ENCODE measurements around the gene RANBP1. TPM values are rescaled to one million over a fixed set of nuclear protein-coding genes. Genes with fewer than 3 reads are reported as not detected.

Gene RANBP1
- total RNA-seq, 2 experiments from 2014 or later = 406 to 570 TPM

- Histone ChIP-seq H3K9me2 (ENCODE audit: insufficient read depth, low read length) (no peaks in the 10 kb centered on the region), H3K4me3 (ENCODE audit: low read depth, low read length, poor library complexity, severe bottlenecking) (no peak overlapping the region), H2AFZ (ENCODE audit: low read length) (no peak overlapping the region), H3K4me1 (ENCODE audit: insufficient read depth, low read length, poor library complexity, severe bottlenecking) (no peaks in the 10 kb centered on the region), H3K36me3 (ENCODE audit: insufficient read depth, low read length) (no peaks in the 10 kb centered on the region), H3K27ac (ENCODE audit: low read depth, low read length, poor library complexity, severe bottlenecking) (no peak overlapping the region), H3K79me2 (ENCODE audit: insufficient read depth, low read depth, low read length) (no peaks in the 10 kb centered on the region), H3K4me2 (ENCODE audit: low read length) (no peak overlapping the region), H4K20me1 (ENCODE audit: insufficient read depth, low read length) (no peaks in the 10 kb centered on the region), H3K9me3 (ENCODE audit: low read length) (no peaks in the 10 kb centered on the region)
- intact Hi-C loops (cut with micrococcal nuclease; ENCODE audit: unreplicated experiment) = no loop called here
- BruUV-seq (replicated peaks) = no TSS peak
- ChIA-PET CTCF (ENCODE audit: unreplicated experiment) (interaction anchor here (0.6 kb wide), 1 partner anchor 128 kb away, joined by 3 read pairs; no protein-coding TSS in a partner anchor), POLR2A (no interaction called here)
- TF ChIP-seq CTCF (conservative IDR thresholded peaks at IDR 0.05; ENCODE audit: low read length) = no peak
- TF ChIP-seq EZH2phosphoT487 (IDR thresholded peaks at IDR 0.05; ENCODE audit: borderline replicate concordance, low read depth, low read length) = no peak
- no peak for DNase-seq (ENCODE audit: low spot score)
These were observed 56.3 kb downstream of the RANBP1 start for GRCh38 chr22:20172141-20172613.

- H4K20me1 ChIP-seq (ENCODE audit: insufficient read depth, low read length) = no peaks in the 10 kb centered on the region
- no peak overlapping the region for H2AFZ ChIP-seq (ENCODE audit: low read length)
- no peaks in the 10 kb centered on the region for H3K36me3 ChIP-seq (ENCODE audit: insufficient read depth, low read length)
- no TSS peak for BruUV-seq (replicated peaks)
- H3K27ac ChIP-seq (ENCODE audit: low read depth, low read length, poor library complexity, severe bottlenecking) = no peak overlapping the region
- no peaks in the 10 kb centered on the region for H3K9me2 ChIP-seq (ENCODE audit: insufficient read depth, low read length)
- no peaks in the 10 kb centered on the region for H3K79me2 ChIP-seq (ENCODE audit: insufficient read depth, low read depth, low read length)
- H3K9me3 ChIP-seq (ENCODE audit: low read length) = no peaks in the 10 kb centered on the region
- DNase-seq (ENCODE audit: low spot score) = no peak
- no peak for TF ChIP-seq CTCF (conservative IDR thresholded peaks at IDR 0.05; ENCODE audit: low read length)
- TF ChIP-seq EZH2phosphoT487 (IDR thresholded peaks at IDR 0.05; ENCODE audit: borderline replicate concordance, low read depth, low read length) = no peak
- no peak overlapping the region for H3K4me2 ChIP-seq (ENCODE audit: low read length)
- POLR2A ChIA-PET = no interaction called here
- H3K4me3 ChIP-seq (ENCODE audit: low read depth, low read length, poor library complexity, severe bottlenecking) = no peak overlapping the region
- intact Hi-C loops (cut with micrococcal nuclease; ENCODE audit: unreplicated experiment) = no loop called here
- H3K4me1 ChIP-seq (ENCODE audit: insufficient read depth, low read length, poor library complexity, severe bottlenecking) = no peaks in the 10 kb centered on the region
- CTCF ChIA-PET (ENCODE audit: unreplicated experiment) = no interaction called here
These were observed 57.3 kb downstream of the RANBP1 start for GRCh38 chr22:20173246-20173645.

- no peak overlapping the region for H3K4me2 ChIP-seq (ENCODE audit: low read length)
- H3K79me2 ChIP-seq (ENCODE audit: insufficient read depth, low read depth, low read length) = no peaks in the 10 kb centered on the region
- ChIA-PET CTCF (ENCODE audit: unreplicated experiment) (no interaction called here), POLR2A (no interaction called here)
- no peaks in the 10 kb centered on the region for H4K20me1 ChIP-seq (ENCODE audit: insufficient read depth, low read length)
- H3K9me2 ChIP-seq (ENCODE audit: insufficient read depth, low read length) = no peaks in the 10 kb centered on the region
- H3K36me3 ChIP-seq (ENCODE audit: insufficient read depth, low read length) = no peaks in the 10 kb centered on the region
- no peak overlapping the region for H3K27ac ChIP-seq (ENCODE audit: low read depth, low read length, poor library complexity, severe bottlenecking)
- DNase-seq (ENCODE audit: low spot score) = no peak
- BruUV-seq (replicated peaks) = no TSS peak
- H3K4me1 ChIP-seq (ENCODE audit: insufficient read depth, low read length, poor library complexity, severe bottlenecking) = no peaks in the 10 kb centered on the region
- no peak for TF ChIP-seq CTCF (conservative IDR thresholded peaks at IDR 0.05; ENCODE audit: low read length)
- no peak for TF ChIP-seq EZH2phosphoT487 (IDR thresholded peaks at IDR 0.05; ENCODE audit: borderline replicate concordance, low read depth, low read length)
- intact Hi-C loops (cut with micrococcal nuclease; ENCODE audit: unreplicated experiment) = no loop called here
- no peak overlapping the region for H3K4me3 ChIP-seq (ENCODE audit: low read depth, low read length, poor library complexity, severe bottlenecking)
- no peaks in the 10 kb centered on the region for H3K9me3 ChIP-seq (ENCODE audit: low read length)
- H2AFZ ChIP-seq (ENCODE audit: low read length) = no peak overlapping the region
These were observed 57.9 kb downstream of the RANBP1 start for GRCh38 chr22:20173772-20174171.

Measured in OCI-LY7 (cell line).